ENCODE data around the gene SMARCC2. TPM values are rescaled to one million over a fixed set of nuclear protein-coding genes. Genes with fewer than 3 reads are reported as not detected.

Gene SMARCC2
- total and polyA plus RNA-seq, 9 of the 15 experiments (the other 6 are each of a cell fraction or from before 2014, with no cell fraction given), result 11.9 to 86.0 (median 36.6) TPM

GRCh38 chr12:56126732-56127239 is 62.5 kb downstream of the SMARCC2 start (continued):
- TF ChIP-seq ZNF316 (IDR thresholded peaks at IDR 0.05) (no peak), FOXO4 (CRISPR knock-in tag; IDR thresholded peaks at IDR 0.05) (no peak), FOSL1 (tag; conservative IDR thresholded peaks at IDR 0.05) (peak; percentile 43), AFF4 (CRISPR knock-in tag; IDR thresholded peaks at IDR 0.05) (no peak), ZBTB17 (CRISPR knock-in tag; IDR thresholded peaks at IDR 0.05) (no peak), ZNF3 (CRISPR knock-in tag; IDR thresholded peaks at IDR 0.05) (no peak), ZNF212 (CRISPR knock-in tag; IDR thresholded peaks at IDR 0.05) (no peak), SRSF3 (IDR thresholded peaks at IDR 0.05; ENCODE audit: insufficient read depth, low read length) (no peak), CBX1 (IDR thresholded peaks at IDR 0.05; ENCODE audit: low read depth) (no peak), MEF2D (tag; conservative IDR thresholded peaks at IDR 0.05; ENCODE audit: low read depth) (no peak), PHF21A (IDR thresholded peaks at IDR 0.05; ENCODE audit: borderline replicate concordance, low read depth) (no peak), HNRNPUL1 (IDR thresholded peaks at IDR 0.05; ENCODE audit: low read length) (no peak), ZNF707 (CRISPR knock-in tag; conservative IDR thresholded peaks at IDR 0.05) (no peak), ZNF324 (CRISPR knock-in tag; IDR thresholded peaks at IDR 0.05) (no peak), XRCC3 (IDR thresholded peaks at IDR 0.05) (no peak), ZFX (CRISPR knock-in tag; IDR thresholded peaks at IDR 0.05) (0 out of 2 replicates have a peak, but pooled peaks have one; percentile 12)
- TF ChIP-seq, protein P1, sequence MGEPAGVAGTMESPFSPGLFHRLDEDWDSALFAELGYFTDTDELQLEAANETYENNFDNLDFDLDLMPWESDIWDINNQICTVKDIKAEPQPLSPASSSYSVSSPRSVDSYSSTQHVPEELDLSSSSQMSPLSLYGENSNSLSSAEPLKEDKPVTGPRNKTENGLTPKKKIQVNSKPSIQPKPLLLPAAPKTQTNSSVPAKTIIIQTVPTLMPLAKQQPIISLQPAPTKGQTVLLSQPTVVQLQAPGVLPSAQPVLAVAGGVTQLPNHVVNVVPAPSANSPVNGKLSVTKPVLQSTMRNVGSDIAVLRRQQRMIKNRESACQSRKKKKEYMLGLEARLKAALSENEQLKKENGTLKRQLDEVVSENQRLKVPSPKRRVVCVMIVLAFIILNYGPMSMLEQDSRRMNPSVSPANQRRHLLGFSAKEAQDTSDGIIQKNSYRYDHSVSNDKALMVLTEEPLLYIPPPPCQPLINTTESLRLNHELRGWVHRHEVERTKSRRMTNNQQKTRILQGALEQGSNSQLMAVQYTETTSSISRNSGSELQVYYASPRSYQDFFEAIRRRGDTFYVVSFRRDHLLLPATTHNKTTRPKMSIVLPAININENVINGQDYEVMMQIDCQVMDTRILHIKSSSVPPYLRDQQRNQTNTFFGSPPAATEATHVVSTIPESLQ (CRISPR knock-in tag; IDR thresholded peaks at IDR 0.05), result 0 out of 2 replicates have a peak, but pooled peaks have one; percentile 50
- TF ChIP-seq, protein P2, sequence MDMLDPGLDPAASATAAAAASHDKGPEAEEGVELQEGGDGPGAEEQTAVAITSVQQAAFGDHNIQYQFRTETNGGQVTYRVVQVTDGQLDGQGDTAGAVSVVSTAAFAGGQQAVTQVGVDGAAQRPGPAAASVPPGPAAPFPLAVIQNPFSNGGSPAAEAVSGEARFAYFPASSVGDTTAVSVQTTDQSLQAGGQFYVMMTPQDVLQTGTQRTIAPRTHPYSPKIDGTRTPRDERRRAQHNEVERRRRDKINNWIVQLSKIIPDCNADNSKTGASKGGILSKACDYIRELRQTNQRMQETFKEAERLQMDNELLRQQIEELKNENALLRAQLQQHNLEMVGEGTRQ (CRISPR knock-in tag; IDR thresholded peaks at IDR 0.05), result no peak
- TF ChIP-seq, protein P3, sequence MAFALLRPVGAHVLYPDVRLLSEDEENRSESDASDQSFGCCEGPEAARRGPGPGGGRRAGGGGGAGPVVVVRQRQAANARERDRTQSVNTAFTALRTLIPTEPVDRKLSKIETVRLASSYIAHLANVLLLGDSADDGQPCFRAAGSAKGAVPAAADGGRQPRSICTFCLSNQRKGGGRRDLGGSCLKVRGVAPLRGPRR (CRISPR knock-in tag; IDR thresholded peaks at IDR 0.05), result no peak
- TF ChIP-seq, protein P4, sequence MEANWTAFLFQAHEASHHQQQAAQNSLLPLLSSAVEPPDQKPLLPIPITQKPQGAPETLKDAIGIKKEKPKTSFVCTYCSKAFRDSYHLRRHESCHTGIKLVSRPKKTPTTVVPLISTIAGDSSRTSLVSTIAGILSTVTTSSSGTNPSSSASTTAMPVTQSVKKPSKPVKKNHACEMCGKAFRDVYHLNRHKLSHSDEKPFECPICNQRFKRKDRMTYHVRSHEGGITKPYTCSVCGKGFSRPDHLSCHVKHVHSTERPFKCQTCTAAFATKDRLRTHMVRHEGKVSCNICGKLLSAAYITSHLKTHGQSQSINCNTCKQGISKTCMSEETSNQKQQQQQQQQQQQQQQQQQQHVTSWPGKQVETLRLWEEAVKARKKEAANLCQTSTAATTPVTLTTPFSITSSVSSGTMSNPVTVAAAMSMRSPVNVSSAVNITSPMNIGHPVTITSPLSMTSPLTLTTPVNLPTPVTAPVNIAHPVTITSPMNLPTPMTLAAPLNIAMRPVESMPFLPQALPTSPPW (CRISPR knock-in tag; IDR thresholded peaks at IDR 0.05), result peak; percentile 49

Measured in K562 (cell line).